NCI-H1930 (cell line): Measurements from ENCODE around the gene FBLN2.
"Not testable (repeated sequence)": the region's sequence is repeated elsewhere in the genome, so short reads cannot be mapped to it uniquely, and the experiment has no call there.

Experiments used
- DNase-seq, 2 experiments: peaks; one replicate each; lab custom pipeline; 2025; lab: John Stamatoyannopoulos, UW

Gene FBLN2

DNA sequence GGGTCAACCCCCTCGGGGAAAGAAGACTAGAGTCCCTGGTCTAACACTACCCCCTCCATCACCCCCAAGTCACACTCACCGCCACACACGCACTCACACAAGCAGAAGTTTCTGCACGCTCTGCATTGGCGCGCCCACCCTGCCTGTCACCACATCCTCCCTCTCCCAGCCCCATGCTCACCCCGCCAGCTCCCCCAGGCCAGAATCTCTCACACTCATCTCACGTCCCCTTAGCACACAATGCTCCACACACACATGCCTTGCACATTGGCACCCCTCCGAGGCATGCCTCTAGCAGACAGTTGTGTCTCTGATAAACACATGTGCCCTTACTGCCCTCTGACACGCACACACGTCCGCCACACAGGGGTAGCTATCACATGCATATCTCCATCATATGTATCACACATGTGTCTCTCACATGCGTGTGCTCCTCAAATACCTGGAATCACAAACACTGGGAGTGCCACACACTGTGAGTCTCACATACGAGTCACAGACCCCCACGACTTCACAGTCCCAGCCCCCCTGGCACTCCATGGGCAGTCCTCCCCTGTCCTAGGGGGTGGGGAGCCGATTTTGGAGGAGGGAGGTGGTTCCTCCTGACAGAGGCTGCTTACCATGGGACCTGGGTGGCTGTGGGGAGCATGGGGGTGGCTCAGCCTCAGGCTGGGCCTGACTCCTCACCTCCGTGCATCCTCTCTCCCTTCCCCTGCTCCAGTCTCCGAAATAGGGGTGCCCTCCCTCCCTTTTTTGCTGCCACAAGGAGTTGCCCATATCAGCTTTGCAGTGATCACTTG, 898 bp downstream of the FBLN2 start:
- DNase-seq: no peak

DNA sequence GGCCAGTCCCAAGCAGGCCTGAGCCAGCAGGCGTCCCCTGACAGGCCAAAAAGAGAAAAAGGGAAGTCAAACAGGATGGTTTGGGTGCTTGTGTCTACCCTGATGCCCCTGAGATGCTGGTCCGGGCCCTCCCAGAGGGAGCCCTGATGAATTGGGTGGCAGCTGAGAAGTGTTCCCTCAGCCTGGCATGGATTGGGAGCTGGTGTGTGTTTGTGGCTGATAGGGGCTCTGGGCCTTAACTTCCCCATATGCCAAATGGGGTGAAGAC, 1.4 kb downstream of the FBLN2 start:
- DNase-seq: no peak

DNA sequence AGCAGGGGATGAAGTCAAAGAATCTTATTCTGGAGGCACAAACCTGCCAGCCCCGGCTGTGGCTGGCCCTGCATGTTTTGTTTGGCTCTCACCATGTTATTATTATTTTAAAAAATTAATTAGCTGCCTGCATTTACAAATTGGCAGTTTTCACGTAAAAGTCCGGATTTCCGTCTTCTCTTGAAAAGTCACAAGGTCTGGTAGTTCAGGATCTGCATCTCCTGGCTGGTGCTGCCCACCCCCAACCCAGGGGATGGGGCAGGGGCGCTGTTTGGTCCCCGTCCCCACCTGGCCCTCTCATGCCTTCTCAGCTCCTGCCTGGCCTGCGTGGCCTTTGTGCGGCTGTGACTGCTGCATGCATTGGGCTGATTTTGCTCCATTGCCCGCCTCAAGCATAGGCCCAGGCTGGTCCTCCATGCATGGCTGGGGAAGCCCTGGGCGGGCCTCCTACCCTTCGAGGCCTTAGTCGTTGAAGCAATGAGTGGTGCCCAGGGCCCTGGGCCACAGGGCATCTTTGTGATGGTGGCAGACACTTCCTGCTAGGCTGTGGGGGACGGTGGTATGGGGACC, 2.0 kb downstream of the FBLN2 start:
- DNase-seq: no peak

GRCh38 chr3:13552857-13553652, 4.1 kb downstream of the FBLN2 start:
- no peak for DNase-seq

GRCh38 chr3:13553686-13554085, 4.8 kb downstream of the FBLN2 start:
- no peak for DNase-seq

DNA sequence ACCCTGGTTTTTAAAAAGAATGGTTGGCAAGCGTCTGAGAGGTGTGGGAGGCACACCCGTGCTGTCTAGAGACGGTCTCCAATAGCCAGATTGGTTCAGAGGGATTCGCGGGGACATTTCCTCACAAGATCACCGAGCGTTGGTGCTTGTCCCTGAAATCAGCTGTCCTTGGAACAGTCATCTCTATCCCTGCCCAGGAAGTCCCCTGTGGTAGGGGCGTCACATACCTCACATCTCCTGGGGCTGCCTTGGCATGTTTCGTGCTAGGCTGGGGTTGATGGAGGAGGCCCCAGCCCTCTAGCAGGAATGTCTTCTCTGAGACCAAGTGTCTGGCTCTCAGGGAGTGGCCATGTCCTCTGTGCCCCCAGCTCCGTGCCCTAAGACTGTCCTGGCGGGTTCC, 6.8 kb downstream of the FBLN2 start:
- DNase-seq: no peak

DNA sequence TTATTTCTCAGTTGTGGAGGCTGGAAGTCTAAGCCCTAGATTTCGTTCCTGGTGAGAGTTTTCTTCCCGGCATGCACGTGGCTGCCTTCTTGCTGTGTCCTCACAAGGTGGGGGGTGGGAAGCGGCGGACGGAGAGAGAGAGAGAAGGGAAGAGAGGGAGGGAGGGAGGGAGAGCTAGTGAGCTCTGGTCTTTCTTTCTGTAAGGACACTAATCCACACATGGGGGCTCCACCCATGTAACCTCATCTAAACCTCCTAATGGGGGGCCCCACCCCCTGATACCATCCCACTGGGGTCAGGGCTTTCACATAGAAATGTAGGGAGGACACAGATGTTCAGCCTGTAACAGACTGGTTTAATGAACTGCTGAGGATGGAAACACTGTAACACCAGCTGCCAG, 7.3 kb downstream of the FBLN2 start:
- DNase-seq: no peak

DNA sequence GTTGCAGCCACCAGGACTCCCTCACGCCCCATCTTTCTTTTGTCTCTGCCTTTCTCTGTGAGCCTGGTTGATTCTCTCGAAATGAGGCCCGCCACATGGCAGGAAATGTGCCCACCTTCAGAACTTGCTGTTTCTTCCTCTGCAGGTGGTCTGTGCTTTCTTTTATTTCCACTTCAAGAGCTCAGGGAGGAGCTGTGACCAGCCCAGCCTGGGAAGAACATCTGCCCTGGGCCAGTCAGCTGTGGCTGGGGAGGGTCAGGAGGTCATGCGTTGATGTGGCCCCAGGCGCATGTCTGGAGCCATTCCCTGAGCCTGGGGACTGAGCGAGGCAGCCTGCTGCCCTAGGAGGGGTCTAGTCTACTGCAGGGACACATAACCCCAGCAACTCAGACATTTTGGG, 8.0 kb downstream of the FBLN2 start:
- DNase-seq: no peak

DNA sequence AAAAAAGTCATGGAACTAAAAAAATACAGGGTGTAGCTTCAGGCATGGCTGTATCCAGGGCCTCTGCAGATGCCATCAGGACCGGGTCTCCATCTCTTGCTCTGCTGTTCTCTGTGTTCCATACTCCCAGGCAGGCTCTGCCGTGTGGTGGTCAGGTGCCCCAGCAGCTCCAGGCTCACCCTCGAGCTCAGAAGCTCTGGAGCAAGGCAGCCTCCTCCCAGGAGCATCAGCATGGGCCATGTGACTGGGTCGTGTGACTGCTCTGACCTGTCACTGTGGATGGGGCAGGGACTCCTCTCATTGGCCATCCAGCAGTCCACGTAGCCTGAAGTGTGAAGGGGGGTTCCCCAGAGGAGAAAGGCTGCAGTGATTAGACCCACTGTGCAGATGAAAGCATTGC, 8.5 kb downstream of the FBLN2 start:
- no peak for DNase-seq

GRCh38 chr3:13557926-13558325, 9.0 kb downstream of the FBLN2 start:
- DNase-seq: no peak

DNA sequence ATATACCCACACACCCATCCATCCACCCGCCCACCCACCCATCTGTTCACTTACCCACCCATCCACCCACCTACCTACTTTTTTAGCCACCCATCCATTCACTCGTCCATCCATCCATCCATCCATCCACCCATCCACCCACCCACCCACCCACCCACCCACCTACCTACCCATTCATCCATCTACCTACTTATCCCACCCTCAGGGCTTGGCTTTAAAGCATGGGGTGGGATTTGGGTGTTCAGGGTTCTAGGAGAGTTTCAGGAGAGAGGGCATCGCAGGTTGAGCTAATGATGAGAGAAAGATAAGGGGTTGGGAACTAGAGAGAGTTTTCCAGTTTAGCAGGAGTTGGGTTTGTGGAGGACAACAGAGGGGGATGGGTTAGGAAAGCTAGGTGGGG, 9.7 kb downstream of the FBLN2 start:
- no peak for DNase-seq

- DNase-seq: no peak
Measured at GRCh38 chr3:13559764-13560525, 11.0 kb downstream of the FBLN2 start.

DNA sequence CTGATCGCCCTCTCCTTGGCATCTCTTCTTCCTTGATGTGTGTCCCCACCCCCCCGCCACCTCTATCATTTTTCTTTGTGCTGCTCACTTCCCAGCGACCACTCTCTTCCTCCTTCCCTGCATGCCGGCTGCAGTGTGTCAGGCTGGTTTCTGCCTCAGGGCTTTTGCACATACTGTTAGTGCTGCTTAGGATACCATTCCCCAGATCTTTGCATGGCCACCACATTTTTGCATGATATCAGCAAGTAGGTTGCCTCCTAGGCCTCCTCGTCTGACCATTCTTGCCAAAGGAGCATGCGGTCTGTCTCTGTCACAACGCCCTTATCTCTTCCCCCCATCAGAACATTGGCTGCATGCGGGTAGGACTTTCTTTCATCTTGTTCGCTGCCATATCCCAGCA, 12.5 kb downstream of the FBLN2 start:
- DNase-seq: no peak

- DNase-seq: no peak
Measured at GRCh38 chr3:13561967-13562366, 13.0 kb downstream of the FBLN2 start.

GRCh38 chr3:13562421-13562820, 13.5 kb downstream of the FBLN2 start:
- not testable (repeated sequence) for DNase-seq

- no peak for DNase-seq
Measured at GRCh38 chr3:13563321-13563720, 14.4 kb downstream of the FBLN2 start.

GRCh38 chr3:13563911-13564310, 15.0 kb downstream of the FBLN2 start:
- no peak for DNase-seq

GRCh38 chr3:13564751-13565560, 16.0 kb downstream of the FBLN2 start:
- DNase-seq: no peak

- no peak for DNase-seq
Measured at GRCh38 chr3:13565581-13566452, 16.9 kb downstream of the FBLN2 start.

- no peak for DNase-seq
Measured at GRCh38 chr3:13566453-13566748, 17.5 kb downstream of the FBLN2 start.

DNA sequence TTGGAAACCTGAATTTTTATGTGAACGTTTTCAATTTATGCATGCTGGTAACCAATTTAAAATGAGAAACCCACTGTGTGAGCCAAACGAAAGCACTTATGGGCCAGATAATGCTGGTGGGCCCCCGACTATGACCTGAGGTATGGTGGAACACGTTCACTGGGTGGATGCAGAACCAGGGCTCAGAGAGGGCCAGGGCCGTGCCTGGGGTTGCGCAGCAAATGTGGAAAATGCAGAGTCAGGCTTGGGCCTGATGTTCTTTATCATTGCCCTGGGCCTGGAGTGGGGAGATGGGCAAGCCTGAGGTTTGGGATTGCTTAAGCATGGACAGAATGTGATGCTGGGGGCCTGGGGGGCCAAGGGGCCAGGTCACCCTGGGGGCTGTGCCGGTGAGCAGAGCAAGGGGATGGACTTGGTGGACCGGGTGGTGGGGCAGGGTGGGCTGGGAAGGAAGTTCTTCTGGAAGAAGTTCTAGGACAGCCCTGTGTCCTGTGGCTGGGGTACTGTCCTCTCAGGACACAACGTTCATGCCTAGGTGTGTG, 17.9 kb downstream of the FBLN2 start:
- no peak for DNase-seq
